IMR-90 (cell line): ENCODE results near the gene CD99.

Experiments used
- BHLHE40 ChIP-seq: fragments of 150-350 bp; IDR thresholded peaks from 2 replicates; pipeline ENCODE4 v1.6.1; 2016; ENCODE audit warnings: mild to moderate bottlenecking, low read depth, low read length
- CEBPB ChIP-seq: IDR thresholded peaks from 2 replicates; pipeline ENCODE4 v1.6.1; 2012; ENCODE audit warnings: low read depth, low read length, improper control_type of control experiment
- ELK1 ChIP-seq: fragments of 150-350 bp; IDR thresholded peaks from 2 replicates; pipeline ENCODE4 v1.6.1; 2016; ENCODE audit warnings: low read depth, mild to moderate bottlenecking, low read length, moderate library complexity, borderline replicate concordance
- FOS ChIP-seq: fragments of 150-350 bp; IDR thresholded peaks from 2 replicates; pipeline ENCODE4 v1.6.1; 2016; ENCODE audit warnings: low read depth, low read length
- MAFK ChIP-seq: IDR thresholded peaks from 2 replicates; pipeline ENCODE4 v1.6.1; 2012; ENCODE audit warnings: low read depth, low read length, improper control_type of control experiment
- MAZ ChIP-seq: IDR thresholded peaks from 2 replicates; pipeline ENCODE4 v1.6.1; 2012; ENCODE audit warnings: low read depth, mild to moderate bottlenecking, low read length, improper control_type of control experiment, moderate library complexity, borderline replicate concordance
- MXI1 ChIP-seq: IDR thresholded peaks from 2 replicates; pipeline ENCODE4 v1.6.1; 2012; ENCODE audit warnings: low read depth, mild to moderate bottlenecking, low read length, moderate library complexity, borderline replicate concordance
- POLR2A ChIP-seq: IDR thresholded peaks from 2 replicates; pipeline ENCODE4 v1.6.1; 2012; ENCODE audit warnings: mild to moderate bottlenecking, low read depth, low read length
- RAD21 ChIP-seq: IDR thresholded peaks from 2 replicates; pipeline ENCODE4 v1.6.1; 2012; ENCODE audit warnings: low read length, improper control_type of control experiment
- RCOR1 ChIP-seq: IDR thresholded peaks from 2 replicates; pipeline ENCODE4 v1.6.1; 2012; ENCODE audit warnings: mild to moderate bottlenecking, low read length, improper control_type of control experiment; ENCODE audit not compliant: insufficient replicate concordance
- SMC3 ChIP-seq: fragments of 150-350 bp; IDR thresholded peaks from 2 replicates; pipeline ENCODE4 v1.6.1; 2016; ENCODE audit warnings: low read depth, mild to moderate bottlenecking, antibody characterized with exemption, low read length, moderate library complexity
- TF ChIP-seq, protein P1 (sequence below): conservative IDR thresholded peaks from 2 replicates; pipeline ENCODE4 v1.5.1; 2012; ENCODE audit warnings: mild to moderate bottlenecking, low read depth, low read length, improper control_type of control experiment
- TF ChIP-seq, protein P2 (sequence below): fragments of 150-350 bp; IDR thresholded peaks from 2 replicates; pipeline ENCODE4 v1.6.1; 2017; ENCODE audit warnings: mild to moderate bottlenecking, antibody characterized with exemption, low read length, low read depth

- TF ChIP-seq POLR2A (no peak), RAD21 (no peak), ELK1 (no peak), SMC3 (no peak), MAFK (no peak), CEBPB (no peak), RCOR1 (no peak), MXI1 (no peak), BHLHE40 (no peak), FOS (no peak), MAZ (no peak)
- TF ChIP-seq, protein P1, sequence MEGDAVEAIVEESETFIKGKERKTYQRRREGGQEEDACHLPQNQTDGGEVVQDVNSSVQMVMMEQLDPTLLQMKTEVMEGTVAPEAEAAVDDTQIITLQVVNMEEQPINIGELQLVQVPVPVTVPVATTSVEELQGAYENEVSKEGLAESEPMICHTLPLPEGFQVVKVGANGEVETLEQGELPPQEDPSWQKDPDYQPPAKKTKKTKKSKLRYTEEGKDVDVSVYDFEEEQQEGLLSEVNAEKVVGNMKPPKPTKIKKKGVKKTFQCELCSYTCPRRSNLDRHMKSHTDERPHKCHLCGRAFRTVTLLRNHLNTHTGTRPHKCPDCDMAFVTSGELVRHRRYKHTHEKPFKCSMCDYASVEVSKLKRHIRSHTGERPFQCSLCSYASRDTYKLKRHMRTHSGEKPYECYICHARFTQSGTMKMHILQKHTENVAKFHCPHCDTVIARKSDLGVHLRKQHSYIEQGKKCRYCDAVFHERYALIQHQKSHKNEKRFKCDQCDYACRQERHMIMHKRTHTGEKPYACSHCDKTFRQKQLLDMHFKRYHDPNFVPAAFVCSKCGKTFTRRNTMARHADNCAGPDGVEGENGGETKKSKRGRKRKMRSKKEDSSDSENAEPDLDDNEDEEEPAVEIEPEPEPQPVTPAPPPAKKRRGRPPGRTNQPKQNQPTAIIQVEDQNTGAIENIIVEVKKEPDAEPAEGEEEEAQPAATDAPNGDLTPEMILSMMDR, result no peak
- TF ChIP-seq, protein P2, sequence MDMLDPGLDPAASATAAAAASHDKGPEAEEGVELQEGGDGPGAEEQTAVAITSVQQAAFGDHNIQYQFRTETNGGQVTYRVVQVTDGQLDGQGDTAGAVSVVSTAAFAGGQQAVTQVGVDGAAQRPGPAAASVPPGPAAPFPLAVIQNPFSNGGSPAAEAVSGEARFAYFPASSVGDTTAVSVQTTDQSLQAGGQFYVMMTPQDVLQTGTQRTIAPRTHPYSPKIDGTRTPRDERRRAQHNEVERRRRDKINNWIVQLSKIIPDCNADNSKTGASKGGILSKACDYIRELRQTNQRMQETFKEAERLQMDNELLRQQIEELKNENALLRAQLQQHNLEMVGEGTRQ, result no peak
These were observed 57.7 kb downstream of the CD99 start for GRCh38 chrX:2748815-2749188.
